HG03060 (cell line): Measurements from ENCODE around the gene STING1.
A peak's percentile ranks its signal among the peaks of the same experiment; 100 is the strongest.
"Not testable (repeated sequence)": the region's sequence is repeated elsewhere in the genome, so short reads cannot be mapped to it uniquely, and the experiment has no call there.

Source experiments
- ATAC-seq: cut with Tn5 transposase; IDR thresholded peaks from one replicate; pipeline ENCODE4 v1.9.1; 2021; ENCODE audit warnings: low read depth, moderate number of reproducible peaks; ENCODE audit not compliant: unreplicated experiment

STING1 gene

DNA sequence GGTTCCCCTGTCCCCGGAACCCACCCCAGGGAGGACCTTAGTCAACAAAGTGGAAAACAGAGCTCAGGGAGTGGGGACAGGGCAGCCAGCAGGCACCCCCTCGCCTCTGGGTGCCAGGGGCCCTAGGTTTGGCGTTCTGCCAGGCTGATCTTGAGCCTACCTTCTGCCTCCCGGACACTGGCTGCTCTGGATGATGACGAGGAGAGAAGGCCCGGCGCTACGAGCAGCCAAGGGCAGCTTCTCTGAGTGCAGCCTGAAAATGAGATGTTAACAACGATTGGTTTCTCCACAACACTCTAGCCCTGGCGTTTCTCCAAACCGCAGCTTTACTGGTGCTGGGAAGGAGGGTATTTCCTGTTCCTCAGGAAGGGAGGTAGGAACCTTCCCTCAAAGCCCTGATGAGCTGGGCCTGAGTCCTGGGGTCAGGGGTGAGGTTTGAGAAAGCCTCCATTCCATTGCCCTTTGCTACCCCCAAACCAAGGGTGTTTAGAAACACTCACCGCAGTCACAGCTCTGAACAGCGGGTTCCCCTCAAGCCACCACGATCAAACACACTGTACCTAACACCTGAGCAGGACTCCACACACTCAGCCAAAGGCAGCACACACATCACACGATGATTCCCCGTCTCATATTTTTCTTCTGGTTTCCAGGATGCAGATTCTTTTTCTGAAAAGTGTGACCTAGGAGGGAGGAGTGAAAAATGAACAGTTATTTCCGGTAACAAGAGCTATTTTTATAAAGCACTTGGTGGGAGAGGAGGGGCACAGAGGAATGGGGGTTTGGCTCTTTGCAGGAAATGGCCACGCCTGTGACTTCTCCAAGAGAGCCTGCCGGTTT is at the start of gene STING1:
Gene STING1 (minus strand): TSS at position 709 of the 840 bp plus-strand sequence. CDS start 1,054 bp downstream, outside the sequence.
- ATAC-seq, result no peak

DNA sequence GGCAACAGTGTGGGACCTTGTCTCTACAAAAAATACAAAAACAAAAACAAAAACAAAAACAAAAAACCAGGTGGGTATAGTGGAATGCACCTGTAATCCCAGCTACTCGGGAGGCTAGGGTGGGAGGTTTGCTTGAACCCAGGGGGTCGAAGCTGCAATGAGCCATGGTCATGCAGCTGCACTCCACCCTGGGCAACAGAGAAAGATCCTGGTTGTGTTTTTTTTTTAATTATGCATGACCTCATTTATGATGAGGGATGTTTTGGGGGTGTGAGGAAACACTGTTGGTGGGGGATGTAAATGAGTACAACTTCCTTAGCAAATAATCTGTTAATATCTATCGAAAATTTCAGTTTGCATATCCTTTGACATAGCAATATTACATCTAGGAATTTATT is 49.2 kb upstream of the STING1 start:
- no peak for ATAC-seq

DNA sequence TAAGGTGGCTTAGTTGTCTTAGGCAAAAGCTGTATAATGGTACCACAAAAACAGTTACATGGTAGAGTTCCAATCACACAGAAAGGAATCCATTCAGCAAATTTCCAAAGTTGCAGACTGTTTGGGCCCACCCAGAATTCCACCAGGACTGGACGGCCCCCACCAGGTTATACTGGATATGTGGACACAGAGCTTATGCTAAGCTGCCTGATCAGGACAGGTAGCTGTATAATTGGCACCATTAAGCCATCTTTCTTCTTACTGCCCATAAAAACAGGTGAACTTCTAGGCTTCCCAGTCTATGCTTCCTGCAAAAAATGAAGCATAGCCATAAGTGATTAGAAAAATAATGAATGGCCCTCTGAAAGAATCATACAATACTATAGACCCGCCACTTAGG is 47.5 kb upstream of the STING1 start:
- ATAC-seq, result not testable (repeated sequence)

DNA sequence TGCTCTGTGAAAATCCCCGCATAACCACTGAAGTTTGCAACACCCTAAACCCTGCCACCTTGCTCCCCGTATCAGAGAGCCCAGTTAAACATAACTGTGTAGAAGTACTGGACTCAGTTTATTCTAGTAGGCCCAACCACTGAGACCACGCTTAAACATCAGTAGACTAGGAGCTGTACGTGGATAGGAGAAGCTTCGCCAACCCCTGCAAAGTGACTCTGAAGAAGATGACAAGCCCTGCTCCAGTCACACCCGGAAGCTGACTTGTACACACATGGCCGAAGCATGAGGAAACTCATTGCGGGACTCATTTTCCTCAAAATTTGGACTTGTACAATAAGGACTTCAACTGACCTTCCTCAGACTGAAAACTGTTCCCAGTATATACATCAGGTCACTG is 46.1 kb upstream of the STING1 start:
- ATAC-seq, result not testable (repeated sequence)

DNA sequence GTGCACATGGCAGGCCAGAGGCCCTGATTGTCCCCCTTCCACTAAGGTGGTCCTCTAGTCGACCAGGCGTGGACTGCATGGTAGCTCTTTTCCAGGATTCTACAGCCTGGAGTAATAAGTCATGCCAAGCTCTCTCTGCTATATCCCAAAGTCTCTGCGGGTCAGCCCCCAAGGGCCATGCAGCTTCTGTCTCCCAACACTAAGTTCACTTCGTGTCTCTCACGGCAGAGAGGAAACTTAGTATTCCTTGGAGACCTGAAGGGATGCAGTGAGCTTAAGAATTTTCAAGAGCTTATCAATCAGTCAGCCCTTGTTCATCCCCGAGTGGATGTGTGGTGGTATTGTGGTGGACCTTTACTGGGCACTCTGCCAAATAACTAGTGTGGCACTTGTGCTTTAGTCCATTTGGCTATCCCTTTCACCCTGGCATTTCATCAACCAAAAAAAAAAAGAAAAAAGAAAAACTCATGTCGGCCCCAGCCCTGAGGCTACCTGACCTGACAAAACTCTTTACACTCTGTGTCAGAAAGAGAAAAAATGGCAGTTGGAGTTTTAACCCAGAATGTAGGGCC is 45.4 kb upstream of the STING1 start:
- ATAC-seq, result not testable (repeated sequence)

DNA sequence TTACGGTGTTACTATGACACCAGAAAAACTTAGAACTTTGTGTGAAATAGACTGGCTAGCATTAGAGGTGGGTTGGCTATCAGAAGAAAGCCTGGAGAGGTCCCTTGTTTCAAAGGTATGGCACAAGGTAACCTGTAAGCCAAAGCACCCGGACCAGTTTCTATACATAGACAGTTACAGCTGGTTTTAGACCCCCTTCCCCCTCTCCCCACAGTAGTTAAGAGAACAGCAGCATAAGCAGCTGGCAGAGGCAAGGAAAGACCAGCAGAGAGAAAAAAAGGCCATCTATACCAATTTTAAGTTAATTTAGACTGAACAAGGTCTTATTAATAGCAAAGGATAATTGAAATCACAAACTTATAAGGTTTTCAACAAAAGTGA is 44.5 kb upstream of the STING1 start:
- ATAC-seq, result not testable (repeated sequence)

DNA sequence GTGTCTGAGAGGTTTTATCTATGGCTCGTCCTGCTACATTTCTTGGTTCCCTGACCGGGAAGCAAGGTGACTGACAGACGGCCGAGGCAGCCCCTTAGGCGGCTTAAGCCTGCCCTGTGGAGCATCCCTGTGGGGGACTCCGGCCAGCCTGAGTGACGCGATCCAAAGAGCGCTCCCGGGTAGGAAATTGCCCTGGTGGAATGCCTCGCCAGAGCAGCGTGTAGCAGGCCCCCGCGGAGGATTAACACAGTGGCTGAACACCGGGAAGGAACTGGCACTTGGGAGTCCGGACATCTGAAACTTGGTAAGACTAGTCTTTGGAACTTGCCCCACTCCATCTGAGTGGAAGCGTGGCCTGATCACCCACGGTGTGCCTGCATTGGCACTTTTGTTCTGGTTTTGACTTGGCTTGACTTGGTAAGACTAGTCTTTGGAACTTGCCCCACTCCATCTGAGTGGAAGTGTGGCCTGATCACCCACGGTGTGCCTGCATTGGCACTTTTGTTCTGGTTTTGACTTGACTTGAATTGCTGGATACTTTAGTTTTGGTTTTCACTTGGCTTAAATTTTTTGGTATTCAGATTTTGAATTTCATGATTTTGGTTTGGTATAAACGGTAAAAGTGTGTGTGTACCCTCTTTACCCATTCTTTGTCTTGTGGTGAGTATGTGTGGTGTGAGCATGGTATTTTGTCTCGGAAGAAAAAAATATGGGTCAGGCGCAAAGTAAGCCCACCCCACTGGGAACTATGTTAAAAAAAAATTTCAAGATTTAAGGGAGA is 43.9 kb upstream of the STING1 start:
- not testable (repeated sequence) for ATAC-seq

DNA sequence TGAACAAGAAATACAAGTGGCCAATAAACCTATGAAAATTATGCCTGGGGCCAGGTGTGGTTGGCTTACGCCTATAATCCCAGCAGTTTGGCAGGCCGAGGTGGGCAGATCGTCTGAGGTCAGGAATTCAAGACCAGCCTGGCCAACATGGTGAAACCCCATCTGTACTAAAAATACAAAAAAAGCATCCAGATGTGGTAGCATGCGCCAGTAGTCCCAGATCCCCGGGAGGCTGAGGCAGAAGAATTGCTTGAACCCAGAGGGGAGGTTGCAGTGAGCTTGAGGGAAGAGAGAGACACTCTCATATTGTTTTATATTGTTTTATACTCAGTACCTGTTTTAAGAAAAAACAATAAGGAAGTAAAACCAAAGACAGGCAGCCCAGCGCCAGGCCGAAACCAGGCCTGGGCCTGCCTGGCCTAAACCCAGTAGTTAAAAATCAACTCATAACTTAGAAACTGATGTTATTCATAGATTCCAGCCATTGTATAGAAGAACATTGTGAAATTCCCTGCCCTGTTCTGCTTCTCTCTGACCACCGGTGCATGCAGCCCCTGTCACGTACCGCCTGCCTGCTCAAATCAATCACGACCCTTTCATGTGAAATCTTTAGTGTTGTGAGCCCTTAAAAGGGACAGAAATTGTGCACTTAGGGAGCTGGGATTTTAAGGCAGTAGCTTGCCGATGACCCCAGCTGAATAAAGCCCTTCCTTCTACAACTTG is 43.2 kb upstream of the STING1 start:
- not testable (repeated sequence) for ATAC-seq

DNA sequence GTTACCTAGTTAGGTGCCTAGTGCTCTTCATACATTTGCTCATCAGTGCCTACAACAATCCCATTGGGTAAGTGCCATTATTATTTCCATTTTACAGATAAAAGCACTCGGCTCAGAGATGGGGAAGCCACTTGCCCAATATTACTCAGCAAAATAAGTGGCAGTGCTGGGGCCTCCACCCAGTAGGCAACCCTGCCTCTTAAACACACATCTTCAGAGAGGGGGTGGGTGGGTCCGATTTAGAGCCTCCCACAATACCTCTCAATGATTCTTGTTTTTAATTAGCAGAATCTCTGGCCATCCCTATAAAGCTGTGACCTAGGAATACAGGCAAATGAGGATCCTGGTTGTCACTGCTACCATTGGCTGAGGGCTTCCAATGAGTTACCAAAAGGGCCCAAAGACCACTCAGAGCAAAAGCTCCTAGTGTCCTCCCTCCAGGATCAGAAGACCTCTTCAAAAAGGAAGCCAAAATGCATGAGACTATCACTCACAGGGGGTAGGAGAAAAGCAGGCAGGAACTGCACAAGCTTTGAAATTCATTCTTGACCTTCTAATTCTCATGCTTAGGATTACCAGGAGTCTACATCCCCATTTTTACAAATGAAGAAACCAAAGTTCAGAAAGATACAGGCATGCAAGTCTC is 42.5 kb upstream of the STING1 start:
- ATAC-seq, result no peak

DNA sequence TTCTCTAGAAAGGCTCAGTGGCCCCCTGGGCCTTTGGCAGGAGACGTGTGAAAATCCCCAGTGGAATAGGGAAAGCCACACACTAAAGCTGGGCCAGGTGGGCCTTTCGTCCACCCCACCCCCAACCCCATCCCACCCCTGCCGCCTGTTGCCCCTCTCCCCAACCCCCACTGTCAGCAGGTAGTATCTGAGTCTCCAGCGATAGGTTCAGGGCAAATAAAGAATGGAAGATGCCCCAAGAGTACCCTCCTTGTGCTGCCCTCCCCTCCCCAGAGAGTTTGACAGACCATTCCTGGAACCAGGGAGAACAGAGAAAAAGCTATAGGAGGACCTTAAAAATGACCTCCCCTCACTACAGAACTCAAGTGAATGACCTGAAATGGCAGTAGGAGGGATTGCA is 41.9 kb upstream of the STING1 start:
- no peak for ATAC-seq

DNA sequence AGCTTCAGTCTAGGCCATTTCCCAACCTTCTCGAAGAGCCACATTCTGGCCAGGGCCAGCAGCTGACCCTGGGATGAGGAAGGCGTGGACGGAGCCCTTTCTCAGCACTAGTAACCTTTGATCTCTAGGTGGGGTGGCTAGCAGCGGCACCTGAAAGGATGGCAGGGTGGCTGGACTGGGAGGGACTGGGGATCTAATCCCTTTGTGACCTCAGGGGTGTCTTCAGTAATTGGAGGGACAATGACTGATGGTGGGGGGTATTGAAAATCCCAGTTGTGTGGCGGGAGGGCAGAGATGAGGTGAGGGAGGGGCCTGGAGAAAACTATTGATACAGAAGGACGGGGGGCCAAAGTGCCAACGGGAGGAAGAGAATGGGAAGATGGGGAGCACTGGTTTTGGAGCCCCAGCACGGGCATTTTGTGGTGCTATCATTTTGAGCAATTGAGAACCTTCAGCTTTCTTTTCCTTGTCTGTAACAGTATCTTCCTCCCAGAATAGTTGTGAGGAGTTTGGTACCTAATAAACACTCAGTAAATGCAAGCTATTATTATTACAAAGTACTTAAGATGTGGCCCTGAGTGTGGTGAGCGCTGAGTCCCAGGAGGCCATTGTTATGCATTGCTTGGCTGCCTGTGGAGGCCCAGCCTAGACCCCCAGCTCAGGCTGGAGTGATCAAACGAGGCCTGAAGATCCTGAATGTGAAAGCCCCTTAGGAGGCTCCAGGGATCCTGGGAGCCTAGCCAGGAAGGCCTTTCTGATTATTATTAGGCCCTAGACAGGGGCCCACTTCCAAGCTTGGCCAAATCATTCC is 41.3 kb upstream of the STING1 start:
- ATAC-seq, result no peak

DNA sequence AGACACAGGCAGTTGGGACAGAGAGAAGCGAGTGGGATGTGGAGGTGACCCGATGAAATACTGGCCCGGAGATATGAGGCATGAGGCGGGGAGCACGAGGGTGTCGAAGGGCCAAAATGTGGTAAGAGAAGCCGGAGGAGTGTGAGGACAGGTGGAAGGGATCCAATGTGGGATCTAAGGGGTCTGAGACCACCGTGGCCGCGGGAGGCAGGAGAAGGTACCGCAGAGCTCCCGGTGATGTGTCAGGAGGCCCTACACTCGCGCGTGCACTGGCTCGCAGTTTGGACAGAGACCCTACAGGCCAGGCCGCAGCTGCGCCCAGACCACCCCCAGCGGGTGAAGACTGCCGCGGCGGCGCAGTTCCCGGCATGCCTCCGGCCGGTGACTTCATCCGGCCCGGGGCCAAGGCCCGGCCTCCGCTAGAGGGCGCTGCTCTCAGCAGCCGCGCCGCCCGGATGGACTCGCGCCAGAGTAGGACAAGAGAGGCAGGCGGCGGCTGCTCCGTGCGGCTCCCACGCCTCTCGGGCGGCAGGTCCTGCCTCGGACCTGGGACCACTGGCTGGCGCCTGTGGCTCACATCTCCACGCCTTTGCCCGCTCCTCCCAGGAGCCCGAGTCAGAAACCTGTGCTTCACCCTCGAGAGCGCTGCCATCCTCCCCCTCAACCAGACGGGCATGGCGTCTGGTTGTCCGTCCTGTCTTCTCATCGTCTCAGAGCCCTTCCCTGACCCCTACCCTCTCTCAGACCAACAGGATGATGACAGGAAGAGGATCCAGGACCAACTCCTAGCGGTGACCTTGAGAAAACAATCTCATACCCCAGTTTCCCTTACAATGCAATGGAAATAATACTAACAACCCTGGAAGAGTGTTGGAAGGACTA is 35.4 kb upstream of the STING1 start:
- peak; percentile 43 for ATAC-seq

DNA sequence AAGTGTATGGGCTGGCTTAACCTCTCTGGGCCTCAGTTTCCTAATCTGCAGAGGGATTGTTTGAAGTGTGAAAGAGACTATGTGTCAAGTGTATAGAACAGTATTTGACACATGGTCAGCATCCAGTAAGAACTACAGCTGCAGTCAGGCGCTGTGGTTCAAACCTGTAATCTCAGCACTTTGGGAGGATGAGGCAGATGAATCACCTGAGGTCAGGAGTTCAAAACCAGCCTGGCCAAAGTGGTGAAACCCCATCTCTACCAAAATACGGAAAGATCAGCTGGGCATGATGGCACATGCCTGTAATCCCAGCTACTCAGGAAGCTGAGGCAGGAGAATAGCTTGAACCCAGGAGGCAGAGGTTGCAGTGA is 31.9 kb upstream of the STING1 start:
- no peak for ATAC-seq

DNA sequence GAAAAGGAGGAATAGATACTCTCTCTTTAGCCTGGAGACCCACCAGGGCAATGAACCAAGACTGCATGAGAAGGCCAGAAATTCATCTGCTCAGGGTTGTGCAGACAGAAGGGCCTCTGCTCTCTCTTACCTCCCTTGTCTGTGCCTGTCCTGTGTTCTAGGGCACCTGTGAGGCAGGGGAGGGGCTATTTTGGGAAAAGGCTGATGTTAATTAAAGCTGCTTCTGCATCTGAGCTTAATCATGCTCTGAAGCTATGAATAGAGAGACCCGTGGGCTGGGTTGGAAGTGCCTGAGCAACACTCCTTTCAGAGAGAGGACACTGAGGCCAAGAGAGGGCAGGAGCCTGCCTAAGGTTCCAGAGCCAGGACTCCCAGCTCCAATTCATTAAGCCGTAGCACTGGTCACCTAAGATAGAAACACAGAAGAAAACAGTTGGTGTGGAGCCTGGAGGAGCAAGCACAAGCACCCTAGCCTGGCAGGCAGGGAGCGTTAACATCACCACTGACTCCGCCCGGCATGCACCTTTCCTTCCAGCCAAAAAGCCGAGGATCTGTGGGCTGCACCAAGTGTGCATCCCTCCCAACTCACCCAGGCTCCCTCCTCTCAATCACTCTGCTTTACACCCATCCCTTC is 31.4 kb upstream of the STING1 start:
- ATAC-seq, result no peak

DNA sequence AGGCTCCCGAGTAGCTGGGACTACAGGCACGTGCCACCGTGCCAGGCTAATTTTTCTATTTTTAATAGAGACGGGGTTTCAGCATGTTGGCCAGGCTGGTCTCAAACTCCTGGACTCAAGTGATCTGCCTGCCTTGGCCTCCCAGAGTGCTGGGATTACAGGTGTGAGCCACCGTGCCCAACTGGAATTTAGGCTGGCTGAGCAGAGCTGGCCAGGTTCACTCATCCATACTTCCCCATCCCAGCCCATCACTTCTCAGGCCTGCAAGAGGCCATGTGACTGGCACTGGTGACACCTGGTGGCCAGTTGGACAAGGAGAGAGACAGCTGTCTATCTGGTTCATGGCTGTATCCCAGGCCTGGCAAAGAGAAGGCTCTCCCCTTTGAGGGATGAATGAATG is 30.9 kb upstream of the STING1 start:
- ATAC-seq, result not testable (repeated sequence)

DNA sequence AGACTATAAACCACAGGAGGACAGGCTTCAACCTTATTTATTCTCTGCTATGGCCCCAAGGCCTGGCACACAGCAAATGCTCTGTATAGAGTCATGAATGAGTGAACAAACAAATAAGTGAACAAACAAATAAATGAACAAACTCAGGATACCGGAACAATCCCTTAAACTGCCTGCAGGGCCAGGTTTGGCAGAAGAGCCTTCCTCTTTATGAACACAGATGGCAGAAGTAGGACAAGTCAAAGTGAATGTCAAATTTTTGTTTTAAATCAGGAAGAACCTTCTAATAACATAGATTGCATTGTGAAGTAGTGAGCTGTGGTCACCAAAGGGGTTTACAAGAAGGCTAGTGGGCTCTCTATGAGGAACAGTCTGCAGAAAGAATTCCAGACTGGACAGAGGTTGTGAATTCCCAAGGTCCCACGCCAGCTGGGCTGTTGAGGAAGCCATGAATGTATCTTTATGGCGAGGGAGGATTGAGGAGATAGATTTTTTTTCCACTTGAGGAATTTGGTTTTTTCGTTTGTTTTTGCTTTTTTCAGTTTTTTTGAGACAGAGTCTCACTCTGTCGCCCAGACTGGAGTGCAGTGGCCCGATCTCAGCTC is 30.3 kb upstream of the STING1 start:
- ATAC-seq, result no peak

DNA sequence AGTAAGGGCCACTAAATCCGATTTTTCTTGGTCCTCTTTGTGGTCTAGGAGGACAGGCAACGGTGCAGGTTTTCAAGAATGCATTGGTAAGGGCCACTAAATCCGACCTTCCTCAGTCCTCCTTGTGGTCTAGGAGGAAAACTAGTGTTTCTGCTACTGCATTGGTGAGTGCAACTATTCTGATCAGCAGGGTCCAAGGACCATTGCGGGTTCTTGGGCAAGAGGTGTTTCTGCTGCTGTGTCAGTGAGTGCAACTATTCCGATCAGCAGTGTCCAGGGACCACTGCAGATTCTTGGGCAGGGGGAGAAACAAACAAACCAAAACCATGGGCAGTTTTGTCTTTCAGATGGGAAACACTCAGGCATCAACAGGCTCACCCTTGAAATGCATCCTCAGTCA is 22.2 kb upstream of the STING1 start:
- ATAC-seq, result not testable (repeated sequence)

DNA sequence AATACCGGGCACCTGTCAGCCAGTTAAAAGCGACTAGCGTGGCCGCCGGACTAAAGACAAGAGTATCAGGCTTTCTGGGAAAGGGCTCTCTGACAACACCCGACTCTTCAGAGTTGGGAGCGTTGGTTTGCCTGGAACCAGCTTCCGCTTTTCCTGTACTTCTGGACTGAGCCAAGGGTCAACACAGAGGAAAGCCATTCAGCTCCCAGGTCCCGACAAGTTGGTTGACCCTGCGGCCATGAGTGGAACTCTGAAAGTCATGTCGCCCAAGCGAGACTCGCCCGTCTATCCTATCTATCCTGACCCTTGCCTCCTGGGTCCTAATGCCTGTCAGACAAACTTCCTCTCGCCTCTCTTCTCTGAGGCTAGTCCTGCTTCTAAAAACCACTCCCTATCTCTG is 21.3 kb upstream of the STING1 start:
- not testable (repeated sequence) for ATAC-seq
